Upper lobe of left lung (tissue), 6 donors: ENCODE results near the gene ITGB3. TPM values are rescaled to one million over a fixed set of nuclear protein-coding genes. Genes with fewer than 3 reads are reported as not detected.

Source experiments
- ATAC-seq, 2 donors: fragments of 200-7000 bp; cut with Tn5 transposase; one replicate each; pipeline ENCODE4 v1.9.1; 2022; ENCODE audit warnings: mild to moderate bottlenecking in 2 of 2, moderate library complexity in 2 of 2; ENCODE audit not compliant: low FRiP score in 2 of 2
- DNase-seq, 2 donors: peaks; one replicate each; pipeline ENCODE4 v3.0.0-alpha.2; 2019 to 2020
- H3K27ac ChIP-seq, 4 donors: fragments of 200-600 bp; sonication (generic); one replicate each; pipeline ENCODE4 v1.5.1; 2016 to 2019
- H3K27me3 ChIP-seq, 4 donors: fragments of 200-600 bp; sonication (generic); one replicate each; pipeline ENCODE4 v1.5.1; 2017 to 2019
- H3K36me3 ChIP-seq, 4 donors: fragments of 200-600 bp; sonication (generic); one replicate each; pipeline ENCODE4 v1.5.1; 2016 to 2019
- H3K4me1 ChIP-seq, 4 donors: fragments of 200-600 bp; sonication (generic); one replicate each; pipeline ENCODE4 v1.5.1; 2018 to 2019
- H3K4me3 ChIP-seq, 4 donors: fragments of 200-600 bp; sonication (generic); one replicate each; pipeline ENCODE4 v1.5.1; 2017 to 2019; ENCODE audit warnings: mild to moderate bottlenecking in 2 of 4, moderate library complexity in 1 of 4
- H3K9me3 ChIP-seq, 4 donors: fragments of 200-600 bp; sonication (generic); one replicate each; pipeline ENCODE4 v1.5.1; 2018 to 2019
- CTCF ChIP-seq, 6 experiments: fragments of 450-650 bp in 4 of 6; fragments of 200-600 bp in 2 of 6; sonication (generic) in 2 of 6; IDR thresholded peaks; one replicate each; pipeline ENCODE4 v1.5.1; 2016 to 2019; ENCODE audit warnings: antibody characterized with exemption in 6 of 6
- EP300 ChIP-seq, 4 donors: sonication (generic); formaldehyde crosslinking; IDR thresholded peaks; one replicate each; pipeline ENCODE4 v1.5.1; 2017; ENCODE audit warnings: antibody characterized with exemption in 4 of 4, control low read depth in 2 of 4
- POLR2A ChIP-seq, 4 donors: fragments of 450-650 bp; IDR thresholded peaks; one replicate each; pipeline ENCODE4 v1.5.1; 2016 to 2017; ENCODE audit warnings: antibody characterized with exemption in 4 of 4, mild to moderate bottlenecking in 2 of 4
- POLR2AphosphoS5 ChIP-seq, 2 donors: sonication (generic); formaldehyde crosslinking; IDR thresholded peaks; one replicate each; pipeline ENCODE4 v1.5.1; 2017; ENCODE audit warnings: antibody characterized with exemption in 2 of 2
- WGBS, 2 donors: methylation state at CpG; one replicate each; pipeline ENCODE4 v1.1.5; 2017 to 2018; 5-methylcytosine and 5-hydroxymethylcytosine counted together
- total RNA-seq, 6 donors: library from RNA; depleted of rRNA in 4 of 6; stranded (reverse); fragments of >200 nt in 4 of 6; gene quantifications; one replicate each; pipeline versions ENCODE4 v1.1.0 to v1.2.1, GENCODE V29; 2016 to 2021
- donor health status: DM: no; HTN: no; CAD: no; lungs with moderate emphysema.
- donor health status: DM: no; HTN: yes; CAD: no; lungs with severe emphysema.

ITGB3 gene
- total RNA-seq, 6 donors from 2014 or later, result 3.4 to 17.8 (median 9.8) TPM

- TF ChIP-seq EP300 (IDR thresholded peaks at IDR 0.05) (no peak), POLR2A (IDR thresholded peaks at IDR 0.05) (no peak), CTCF (IDR thresholded peaks at IDR 0.05) (no peak)
- no peak for ATAC-seq
- no peaks in the 10 kb centered on the region for H3K36me3 ChIP-seq
- no peaks in the 10 kb centered on the region for H3K27me3 ChIP-seq
- H3K9me3 ChIP-seq, result no peaks in the 10 kb centered on the region
- WGBS, 2 donors, result 76 to 82% methylated on average over 5 of the region's 5 CpGs
- no peak overlapping the region for H3K27ac ChIP-seq
- DNase-seq, result no peak
- H3K4me3 ChIP-seq, result no peak overlapping the region
- H3K4me1 ChIP-seq, result no peaks in the 10 kb centered on the region
Measured at GRCh38 chr17:47290870-47291241, 37.2 kb downstream of the ITGB3 start.

GRCh38 chr17:47291242-47291873, 37.7 kb downstream of the ITGB3 start:
- no peaks in the 10 kb centered on the region for H3K4me1 ChIP-seq
- no peaks in the 10 kb centered on the region for H3K27me3 ChIP-seq
- H3K9me3 ChIP-seq, result no peaks in the 10 kb centered on the region
- H3K4me3 ChIP-seq, result no peak overlapping the region
- no peaks in the 10 kb centered on the region for H3K36me3 ChIP-seq
- H3K27ac ChIP-seq, result no peak overlapping the region
- WGBS, 2 donors, result 58 to 70% methylated on average over 8 of the region's 8 CpGs
- DNase-seq (no peak), ATAC-seq (no peak)
- TF ChIP-seq POLR2A (IDR thresholded peaks at IDR 0.05) (no peak), POLR2AphosphoS5 (IDR thresholded peaks at IDR 0.05) (no peak), EP300 (IDR thresholded peaks at IDR 0.05) (no peak), CTCF (IDR thresholded peaks at IDR 0.05) (no peak)

- H3K4me1 ChIP-seq, result no peaks in the 10 kb centered on the region
- ATAC-seq, result no peak
- no peaks in the 10 kb centered on the region for H3K36me3 ChIP-seq
- WGBS, 2 donors, result 93 to 94% methylated on average over 14 of the region's 14 CpGs
- H3K27me3 ChIP-seq, result no peaks in the 10 kb centered on the region
- no peaks in the 10 kb centered on the region for H3K9me3 ChIP-seq
- no peak overlapping the region for H3K4me3 ChIP-seq
- no peak overlapping the region for H3K27ac ChIP-seq
- DNase-seq, result peak in 1 of 2 donors; percentile 56
- TF ChIP-seq POLR2AphosphoS5 (IDR thresholded peaks at IDR 0.05), result no peak
- no peak for TF ChIP-seq EP300 (IDR thresholded peaks at IDR 0.05)
- TF ChIP-seq CTCF (IDR thresholded peaks at IDR 0.05), result no peak
- TF ChIP-seq POLR2A (IDR thresholded peaks at IDR 0.05), result no peak
Measured at GRCh38 chr17:47292206-47292605, 38.6 kb downstream of the ITGB3 start.

- DNase-seq (peak in 1 of 2 donors; percentile 10), ATAC-seq (no peak)
- Histone ChIP-seq H3K4me3 (no peak overlapping the region), H3K9me3 (no peaks in the 10 kb centered on the region), H3K4me1 (no peaks in the 10 kb centered on the region), H3K27ac (no peak overlapping the region), H3K27me3 (no peaks in the 10 kb centered on the region), H3K36me3 (no peaks in the 10 kb centered on the region)
- TF ChIP-seq POLR2A (IDR thresholded peaks at IDR 0.05) (no peak), POLR2AphosphoS5 (IDR thresholded peaks at IDR 0.05) (no peak), EP300 (IDR thresholded peaks at IDR 0.05) (no peak), CTCF (IDR thresholded peaks at IDR 0.05) (no peak)
- 78 to 80% methylated on average over 14 of the region's 14 CpGs for WGBS, 2 donors
Measured at GRCh38 chr17:47295037-47295873, 41.6 kb downstream of the ITGB3 start.
